Measurements from ENCODE around the gene WLS. TPM values are rescaled to one million over a fixed set of nuclear protein-coding genes. Genes with fewer than 3 reads are reported as not detected.

The WLS gene
- total RNA-seq, 5 donors from 2014 or later (not counting 1 experiment from before 2014, with no cell fraction given), result 0.53 to 1.9 (median 1.0) TPM; not detected in 2

DNA sequence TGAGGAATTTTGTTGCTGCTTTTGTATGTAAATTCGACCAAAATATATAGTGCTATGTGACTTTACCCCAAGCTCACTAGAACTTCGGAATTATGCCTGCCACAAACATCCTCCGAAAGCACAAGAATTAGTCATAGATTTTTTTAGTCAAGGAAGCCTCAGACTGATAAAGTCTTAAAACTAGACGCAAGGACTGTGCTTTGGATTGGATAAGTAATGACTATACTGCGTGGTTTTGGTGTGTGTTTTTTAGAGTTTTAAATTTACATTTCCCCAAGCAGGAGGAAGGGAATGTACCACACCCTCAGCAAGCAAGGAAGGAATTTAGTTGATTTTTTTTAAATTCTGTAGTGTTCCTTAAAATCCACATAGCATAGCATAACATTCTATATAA, 10.3 kb downstream of the WLS start:
- Mint-ChIP-seq H3K9me3 (no peaks in the 10 kb centered on the region), H3K4me3 (no peak overlapping the region)

DNA sequence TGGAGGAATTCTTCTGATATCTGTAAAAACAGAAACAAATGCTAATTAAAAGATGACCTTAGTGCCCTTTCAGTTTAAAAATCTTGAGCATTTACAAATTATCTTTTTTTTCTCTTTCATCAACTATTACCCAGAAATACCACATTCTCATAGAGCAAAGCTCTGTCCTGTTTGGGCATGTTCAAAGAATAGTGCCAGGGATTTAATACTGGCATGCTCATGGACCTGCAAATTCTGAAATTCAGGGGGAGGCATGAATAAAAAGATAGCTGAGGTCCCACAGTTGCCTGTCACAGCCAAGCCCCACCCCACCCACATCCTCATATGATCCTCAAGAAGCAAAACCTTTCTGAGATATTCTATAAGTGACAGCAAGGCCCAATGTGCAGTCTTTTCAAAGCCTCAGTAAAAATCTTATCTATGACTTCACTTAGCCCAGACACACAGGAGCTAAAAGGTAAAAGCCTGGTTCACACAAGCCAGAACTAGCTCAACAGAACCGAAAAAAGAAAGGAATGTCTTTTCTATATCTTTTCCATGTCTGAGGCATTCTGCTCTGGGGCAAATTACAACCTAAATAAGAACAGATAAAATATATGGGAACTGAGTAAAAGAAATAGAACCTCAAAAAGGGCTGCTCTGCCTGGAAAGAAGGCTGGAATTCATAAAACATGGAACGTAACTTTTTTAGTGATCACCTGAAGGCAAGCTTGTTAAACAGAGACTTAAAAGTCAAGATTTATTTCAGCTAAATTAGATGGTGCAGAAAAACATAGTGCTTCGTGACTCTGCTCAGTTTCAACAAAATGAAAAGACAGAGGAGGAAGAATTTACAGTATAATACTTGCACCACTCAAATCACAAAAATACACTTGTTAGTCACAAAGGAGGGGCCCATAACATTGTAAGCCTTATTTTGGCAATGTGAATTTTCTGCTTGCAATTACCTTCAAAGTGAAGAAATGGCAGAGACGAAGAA, 11.0 kb downstream of the WLS start:
- Mint-ChIP-seq H3K36me3 (no peaks in the 10 kb centered on the region), H3K9me3 (no peaks in the 10 kb centered on the region), H3K27ac (no peak overlapping the region), H3K4me1 (no peaks in the 10 kb centered on the region), H3K27me3 (peaks cover 3 to 11% of the 10 kb centered on the region in 2 donors), H3K4me3 (no peak overlapping the region)
- ATAC-seq (replicated peaks in 1 of 4), result no peak
- no peak overlapping the region for H3K27ac ChIP-seq (ENCODE audit: low read length)
- H3K9me3 ChIP-seq, result no peaks in the 10 kb centered on the region
- ChIA-PET POLR2A (no interaction called here), CTCF (no interaction called here)
- DNase-seq, result no peak
- WGBS (ENCODE audit: insufficient coverage), result no CpG with 5 or more reads among the region's 4 CpGs
- H3K4me3 ChIP-seq (ENCODE audit: control insufficient read depth in 1 of 2, extremely low read depth in 1 of 2, low read length in 1 of 2), result no peak overlapping the region
- H3K4me1 ChIP-seq (ENCODE audit: control insufficient read depth in 1 of 2, extremely low read depth in 1 of 2, insufficient read depth in 2 of 2, low read length in 2 of 2), result no peaks in the 10 kb centered on the region
- H3K27me3 ChIP-seq (replicated peaks in 1 of 2; ENCODE audit: control insufficient read depth in 2 of 2, extremely low read depth in 1 of 2, insufficient read depth in 2 of 2, low read length in 1 of 2), result peaks cover 0 to 4% of the 10 kb centered on the region in 2 experiments
- H3K36me3 ChIP-seq (ENCODE audit: control insufficient read depth in 2 of 2, extremely low read depth in 1 of 2, insufficient read depth in 1 of 2, low read length in 1 of 2), result no peaks in the 10 kb centered on the region

More for the DNA sequence above, 10.3 kb downstream of the WLS start:
- Histone ChIP-seq H3K27me3 (replicated peaks in 1 of 2; ENCODE audit: control insufficient read depth in 2 of 2, extremely low read depth in 1 of 2, insufficient read depth in 2 of 2, low read length in 1 of 2) (peaks cover 1 to 4% of the 10 kb centered on the region in 2 experiments), H3K27ac (ENCODE audit: low read length) (no peak overlapping the region), H3K4me3 (ENCODE audit: control insufficient read depth in 1 of 2, extremely low read depth in 1 of 2, low read length in 1 of 2) (no peak overlapping the region), H3K9me3 (no peaks in the 10 kb centered on the region), H3K36me3 (ENCODE audit: control insufficient read depth in 2 of 2, extremely low read depth in 1 of 2, insufficient read depth in 1 of 2, low read length in 1 of 2) (no peaks in the 10 kb centered on the region), H3K4me1 (ENCODE audit: control insufficient read depth in 1 of 2, extremely low read depth in 1 of 2, insufficient read depth in 2 of 2, low read length in 2 of 2) (no peaks in the 10 kb centered on the region)
- WGBS (ENCODE audit: insufficient coverage), result no CpG with 5 or more reads among the region's 5 CpGs
- no peak for ATAC-seq (replicated peaks in 1 of 4)
- ChIA-PET POLR2A (no interaction called here), CTCF (no interaction called here)
- DNase-seq, result no peak
- no peaks in the 10 kb centered on the region for H3K36me3 Mint-ChIP-seq
- H3K27me3 Mint-ChIP-seq, result peaks cover 8 to 17% of the 10 kb centered on the region in 2 donors
- H3K27ac Mint-ChIP-seq, result no peak overlapping the region
- H3K4me1 Mint-ChIP-seq, result no peaks in the 10 kb centered on the region

DNA sequence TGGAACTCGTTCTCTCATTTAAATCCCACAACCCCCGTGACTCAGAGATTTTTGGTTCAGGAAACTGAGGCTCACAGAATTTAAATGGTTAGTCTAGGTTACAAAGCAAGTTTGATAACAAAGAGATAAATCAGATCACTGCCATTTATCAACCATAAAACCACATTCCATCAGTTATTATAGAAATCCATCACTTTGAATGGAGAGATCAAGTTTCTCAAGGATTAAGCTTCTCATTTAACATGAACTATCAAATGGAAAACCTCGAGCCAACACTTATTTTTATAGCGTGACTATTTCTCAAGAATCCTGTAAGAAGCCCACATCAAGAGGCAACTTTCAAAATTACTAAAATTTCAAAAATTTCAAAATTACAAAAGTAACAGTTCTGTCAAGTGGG, 11.9 kb downstream of the WLS start:
- no peaks in the 10 kb centered on the region for H3K9me3 ChIP-seq
- peaks cover 0 to 7% of the 10 kb centered on the region in 2 experiments for H3K27me3 ChIP-seq (replicated peaks in 1 of 2; ENCODE audit: control insufficient read depth in 2 of 2, extremely low read depth in 1 of 2, insufficient read depth in 2 of 2, low read length in 1 of 2)
- CTCF ChIA-PET, result no interaction called here
- POLR2A ChIA-PET, result no interaction called here
- H3K4me1 ChIP-seq (ENCODE audit: control insufficient read depth in 1 of 2, extremely low read depth in 1 of 2, insufficient read depth in 2 of 2, low read length in 2 of 2), result no peaks in the 10 kb centered on the region
- Mint-ChIP-seq H3K27me3 (peaks cover 3 to 6% of the 10 kb centered on the region in 2 donors), H3K9me3 (no peaks in the 10 kb centered on the region), H3K27ac (no peak overlapping the region), H3K4me3 (no peak overlapping the region), H3K36me3 (no peaks in the 10 kb centered on the region), H3K4me1 (no peaks in the 10 kb centered on the region)
- WGBS (ENCODE audit: insufficient coverage), result no CpG with 5 or more reads among the region's 4 CpGs
- H3K36me3 ChIP-seq (ENCODE audit: control insufficient read depth in 2 of 2, extremely low read depth in 1 of 2, insufficient read depth in 1 of 2, low read length in 1 of 2), result no peaks in the 10 kb centered on the region
- H3K4me3 ChIP-seq (ENCODE audit: control insufficient read depth in 1 of 2, extremely low read depth in 1 of 2, low read length in 1 of 2), result no peak overlapping the region
- no peak overlapping the region for H3K27ac ChIP-seq (ENCODE audit: low read length)
- ATAC-seq (replicated peaks in 1 of 4), result no peak
- no peak for DNase-seq

DNA sequence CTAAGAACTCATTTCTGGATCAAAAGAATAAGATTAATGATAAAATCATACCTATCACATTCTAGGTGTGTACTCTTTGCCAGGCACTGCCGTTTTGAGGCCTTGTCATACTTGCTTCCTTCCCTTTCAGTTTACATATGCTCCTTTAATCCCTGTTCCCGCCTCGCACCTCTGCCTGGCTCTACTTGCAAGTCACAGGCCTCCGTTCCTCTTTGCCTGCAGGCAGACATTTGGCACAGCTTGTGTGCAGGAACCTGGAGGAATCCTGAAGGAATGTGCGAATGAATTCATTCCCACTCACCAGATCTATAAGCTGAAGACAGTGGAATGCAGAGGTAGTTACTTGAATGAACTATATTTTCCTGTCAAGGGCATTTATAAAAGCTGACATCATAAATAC, 13.8 kb downstream of the WLS start:
- Histone ChIP-seq H3K4me1 (ENCODE audit: control insufficient read depth in 1 of 2, extremely low read depth in 1 of 2, insufficient read depth in 2 of 2, low read length in 2 of 2) (no peaks in the 10 kb centered on the region), H3K9me3 (no peaks in the 10 kb centered on the region), H3K27me3 (replicated peaks in 1 of 2; ENCODE audit: control insufficient read depth in 2 of 2, extremely low read depth in 1 of 2, insufficient read depth in 2 of 2, low read length in 1 of 2) (peaks cover 0 to 7% of the 10 kb centered on the region in 2 experiments), H3K27ac (ENCODE audit: low read length) (no peak overlapping the region), H3K36me3 (ENCODE audit: control insufficient read depth in 2 of 2, extremely low read depth in 1 of 2, insufficient read depth in 1 of 2, low read length in 1 of 2) (no peaks in the 10 kb centered on the region), H3K4me3 (ENCODE audit: control insufficient read depth in 1 of 2, extremely low read depth in 1 of 2, low read length in 1 of 2) (no peak overlapping the region)
- ChIA-PET CTCF (no interaction called here), POLR2A (no interaction called here)
- Mint-ChIP-seq H3K27ac (no peak overlapping the region), H3K4me3 (no peak overlapping the region), H3K27me3 (peaks cover 3 to 5% of the 10 kb centered on the region in 2 donors), H3K36me3 (no peaks in the 10 kb centered on the region), H3K9me3 (no peaks in the 10 kb centered on the region), H3K4me1 (no peaks in the 10 kb centered on the region)
- 17% methylated on average over 1 of the region's 5 CpGs for whole genome bisulfite sequencing (ENCODE audit: insufficient coverage)
- ATAC-seq (replicated peaks in 1 of 4) (no peak), DNase-seq (no peak)

DNA sequence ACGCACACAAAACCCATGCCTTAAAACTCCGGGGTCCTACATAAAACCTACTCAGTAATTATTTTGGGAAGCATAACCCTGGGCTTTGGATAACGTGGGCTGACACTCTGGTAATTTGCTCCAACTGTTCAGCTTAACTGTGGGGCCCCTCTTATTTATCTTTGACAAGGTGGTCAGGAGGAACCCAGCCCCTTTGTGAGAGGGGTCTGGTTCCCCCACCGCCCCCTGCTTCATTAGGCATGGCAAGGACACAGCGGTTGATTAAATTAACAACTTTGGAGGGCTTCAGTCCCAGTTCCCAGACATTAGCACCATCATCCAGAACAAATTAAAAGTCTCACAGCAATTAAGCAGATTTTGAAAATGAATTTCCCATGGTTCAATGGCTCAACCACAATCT, 14.7 kb downstream of the WLS start:
- Mint-ChIP-seq H3K36me3 (no peaks in the 10 kb centered on the region), H3K4me3 (no peak overlapping the region), H3K27me3 (peaks cover 0 to 3% of the 10 kb centered on the region in 2 donors), H3K27ac (no peak overlapping the region), H3K9me3 (no peaks in the 10 kb centered on the region), H3K4me1 (no peaks in the 10 kb centered on the region)
- no peak overlapping the region for H3K27ac ChIP-seq (ENCODE audit: low read length)
- H3K36me3 ChIP-seq (ENCODE audit: control insufficient read depth in 2 of 2, extremely low read depth in 1 of 2, insufficient read depth in 1 of 2, low read length in 1 of 2), result no peaks in the 10 kb centered on the region
- DNase-seq (no peak), ATAC-seq (replicated peaks in 1 of 4) (no peak)
- no peak overlapping the region for H3K4me3 ChIP-seq (ENCODE audit: control insufficient read depth in 1 of 2, extremely low read depth in 1 of 2, low read length in 1 of 2)
- H3K27me3 ChIP-seq (replicated peaks in 1 of 2; ENCODE audit: control insufficient read depth in 2 of 2, extremely low read depth in 1 of 2, insufficient read depth in 2 of 2, low read length in 1 of 2), result peaks cover 0 to 7% of the 10 kb centered on the region in 2 experiments
- H3K4me1 ChIP-seq (ENCODE audit: control insufficient read depth in 1 of 2, extremely low read depth in 1 of 2, insufficient read depth in 2 of 2, low read length in 2 of 2), result no peaks in the 10 kb centered on the region
- no peaks in the 10 kb centered on the region for H3K9me3 ChIP-seq
- CTCF ChIA-PET, result no interaction called here
- POLR2A ChIA-PET, result no interaction called here
- 75% methylated on average over 1 of the region's 5 CpGs for WGBS (ENCODE audit: insufficient coverage)

DNA sequence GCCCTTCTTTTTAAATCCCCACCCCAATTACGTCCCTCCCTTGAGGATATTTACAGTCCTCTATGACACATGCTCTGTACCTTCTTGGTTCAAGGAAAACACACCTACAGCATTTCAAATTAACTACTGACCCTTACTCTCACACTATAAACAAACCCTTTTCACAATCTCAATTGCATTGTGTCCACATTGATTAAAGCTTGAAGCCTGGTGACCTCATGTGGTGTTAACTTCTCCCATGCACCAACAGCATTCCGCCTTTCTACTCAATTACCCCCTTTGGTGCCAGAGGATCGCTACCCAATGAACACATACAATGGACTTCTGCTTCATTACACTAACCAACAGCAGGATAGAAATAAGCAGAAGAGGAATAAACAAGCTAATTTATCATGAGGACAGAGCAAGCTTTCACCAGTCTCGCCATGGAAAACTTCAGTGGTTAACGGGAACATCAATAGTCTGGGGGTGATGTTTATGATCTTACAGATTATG, 15.2 kb downstream of the WLS start:
- H3K9me3 ChIP-seq, result no peaks in the 10 kb centered on the region
- 60% methylated on average over 1 of the region's 5 CpGs for WGBS (ENCODE audit: insufficient coverage)
- Mint-ChIP-seq H3K27me3 (peaks cover 0 to 3% of the 10 kb centered on the region in 2 donors), H3K9me3 (no peaks in the 10 kb centered on the region), H3K36me3 (no peaks in the 10 kb centered on the region), H3K4me3 (no peak overlapping the region), H3K4me1 (no peaks in the 10 kb centered on the region), H3K27ac (no peak overlapping the region)
- H3K27ac ChIP-seq (ENCODE audit: low read length), result no peak overlapping the region
- no peak for ATAC-seq (replicated peaks in 1 of 4)
- H3K36me3 ChIP-seq (ENCODE audit: control insufficient read depth in 2 of 2, extremely low read depth in 1 of 2, insufficient read depth in 1 of 2, low read length in 1 of 2), result no peaks in the 10 kb centered on the region
- POLR2A ChIA-PET, result no interaction called here
- H3K4me3 ChIP-seq (ENCODE audit: control insufficient read depth in 1 of 2, extremely low read depth in 1 of 2, low read length in 1 of 2), result no peak overlapping the region
- H3K27me3 ChIP-seq (replicated peaks in 1 of 2; ENCODE audit: control insufficient read depth in 2 of 2, extremely low read depth in 1 of 2, insufficient read depth in 2 of 2, low read length in 1 of 2), result peaks cover 0 to 5% of the 10 kb centered on the region in 2 experiments
- CTCF ChIA-PET, result no interaction called here
- no peaks in the 10 kb centered on the region for H3K4me1 ChIP-seq (ENCODE audit: control insufficient read depth in 1 of 2, extremely low read depth in 1 of 2, insufficient read depth in 2 of 2, low read length in 2 of 2)
- no peak for DNase-seq
